Astrocyte (in vitro differentiated cells and primary cell): ENCODE results near the gene KERA. TPM values are rescaled to one million over a fixed set of nuclear protein-coding genes. Genes with fewer than 3 reads are reported as not detected.

Experiments used
- DNase-seq: peaks from one replicate; pipeline ENCODE4 v3.0.0-alpha.2; 2010; ENCODE audit warnings: low read depth
- FAIRE-seq: peaks from 2 replicates; lab custom pipeline; 2011; peaks lifted over from hg19 to GRCh38; lab: Jason Lieb, UNC
- H2AFZ ChIP-seq: 2 replicates; pipeline ENCODE4 v1.6.0; 2012; ENCODE audit warnings: low read depth, low read length, inconsistent platforms
- H3K27ac ChIP-seq: 2 replicates; pipeline ENCODE4 v1.5.1; 2011; ENCODE audit warnings: low read depth, low read length, inconsistent platforms
- H3K27me3 ChIP-seq: 2 replicates; pipeline ENCODE4 v1.6.0; 2011; ENCODE audit warnings: low read length, inconsistent platforms; ENCODE audit not compliant: insufficient read depth
- H3K36me3 ChIP-seq: 2 replicates; pipeline ENCODE4 v1.5.1; 2011; ENCODE audit warnings: low read length, inconsistent platforms; ENCODE audit not compliant: insufficient read depth
- H3K4me1 ChIP-seq: 2 replicates; pipeline ENCODE4 v1.5.1; 2011; ENCODE audit warnings: low read length, inconsistent platforms; ENCODE audit not compliant: insufficient read depth
- H3K4me2 ChIP-seq: 2 replicates; pipeline ENCODE4 v1.6.0; 2012; ENCODE audit warnings: low read length, inconsistent platforms
- H3K4me3 ChIP-seq: 2 replicates; pipeline ENCODE4 v1.5.1; 2011; ENCODE audit warnings: low read depth, mild to moderate bottlenecking, low read length, inconsistent platforms; ENCODE audit not compliant: insufficient read depth
- H3K79me2 ChIP-seq: 2 replicates; pipeline ENCODE4 v1.6.0; 2012; ENCODE audit warnings: mild to moderate bottlenecking, low read length, inconsistent platforms; ENCODE audit not compliant: insufficient read depth
- H3K9ac ChIP-seq: 2 replicates; pipeline ENCODE4 v1.6.0; 2012; ENCODE audit warnings: mild to moderate bottlenecking, low read length, inconsistent platforms
- H3K9me3 ChIP-seq: 2 replicates; pipeline ENCODE4 v1.5.1; 2012; ENCODE audit warnings: low read depth, mild to moderate bottlenecking, low read length, inconsistent platforms; ENCODE audit not compliant: insufficient read depth
- H4K20me1 ChIP-seq: 2 replicates; pipeline ENCODE4 v1.6.0; 2012; ENCODE audit warnings: low read length, inconsistent platforms; ENCODE audit not compliant: insufficient read depth
- H3K27ac Mint-ChIP-seq: one replicate; pipeline ENCODE4 v1.8.0; 2021; ENCODE audit warnings: mild to moderate bottlenecking, mixed read lengths; ENCODE audit not compliant: unreplicated experiment
- H3K27me3 Mint-ChIP-seq: one replicate; pipeline ENCODE4 v1.8.0; 2021; ENCODE audit warnings: low read depth, mixed read lengths; ENCODE audit not compliant: unreplicated experiment
- H3K36me3 Mint-ChIP-seq: one replicate; pipeline ENCODE4 v1.8.0; 2021; ENCODE audit warnings: low read depth, mixed read lengths; ENCODE audit not compliant: unreplicated experiment
- H3K4me1 Mint-ChIP-seq: one replicate; pipeline ENCODE4 v1.8.0; 2021; ENCODE audit warnings: low read depth, mixed read lengths; ENCODE audit not compliant: unreplicated experiment
- H3K4me3 Mint-ChIP-seq: one replicate; pipeline ENCODE4 v1.8.0; 2021; ENCODE audit warnings: mild to moderate bottlenecking, moderate library complexity, mixed read lengths; ENCODE audit not compliant: unreplicated experiment
- H3K9me3 Mint-ChIP-seq: one replicate; pipeline ENCODE4 v1.8.0; 2021; ENCODE audit warnings: mild to moderate bottlenecking, mixed read lengths; ENCODE audit not compliant: unreplicated experiment
- EZH2 ChIP-seq: IDR thresholded peaks from 2 replicates; pipeline ENCODE4 v1.6.1; 2012; ENCODE audit warnings: mild to moderate bottlenecking, low read length, inconsistent platforms; ENCODE audit not compliant: insufficient read depth
- total RNA-seq: library from RNA; stranded (reverse); gene quantifications from 2 replicates; pipeline ENCODE4 v1.2.1, GENCODE V29; 2021
- TF ChIP-seq, protein P1 (sequence below): IDR thresholded peaks from 2 replicates; pipeline ENCODE4 v1.5.1; 2011; ENCODE audit warnings: low read depth, mild to moderate bottlenecking, inconsistent platforms, low read length, moderate library complexity; ENCODE audit not compliant: insufficient read depth

The KERA gene
- total RNA-seq, 1 donor from 2014 or later, result not detected

DNA sequence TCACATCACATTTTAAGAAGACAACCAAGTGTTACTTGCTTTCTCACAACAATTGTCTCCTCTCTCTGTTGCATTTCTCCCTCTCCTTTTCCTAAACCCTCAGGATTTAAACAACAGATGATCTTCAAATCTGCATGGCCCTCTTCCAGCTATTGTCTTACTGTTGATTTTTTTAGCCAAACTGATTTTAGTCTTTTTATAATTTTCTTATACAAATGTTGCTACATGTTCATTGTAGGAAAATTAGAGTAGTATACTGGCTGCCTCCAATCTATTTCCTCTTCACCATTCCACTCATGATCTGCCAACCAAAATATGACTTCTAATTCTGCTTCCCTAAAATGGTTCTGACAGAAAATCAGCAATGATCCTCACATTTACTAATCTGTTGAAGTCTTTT is 1.4 kb upstream of the KERA start:
- H3K36me3 Mint-ChIP-seq, result no peaks in the 10 kb centered on the region
- H3K4me2 ChIP-seq, result no peak overlapping the region
- H3K27me3 Mint-ChIP-seq, result no peaks in the 10 kb centered on the region
- no peaks in the 10 kb centered on the region for H3K4me1 ChIP-seq
- H3K9me3 ChIP-seq, result no peaks in the 10 kb centered on the region
- H3K4me1 Mint-ChIP-seq, result peaks cover 5% of the 10 kb centered on the region
- no peaks in the 10 kb centered on the region for H3K36me3 ChIP-seq
- no peaks in the 10 kb centered on the region for H3K79me2 ChIP-seq
- DNase-seq (no peak), FAIRE-seq (no peak)
- no peak overlapping the region for H3K4me3 ChIP-seq
- H3K9me3 Mint-ChIP-seq, result no peaks in the 10 kb centered on the region
- no peak overlapping the region for H3K27ac ChIP-seq
- no peak overlapping the region for H2AFZ ChIP-seq
- no peaks in the 10 kb centered on the region for H3K27me3 ChIP-seq
- TF ChIP-seq EZH2, result no peak
- TF ChIP-seq, protein P1, sequence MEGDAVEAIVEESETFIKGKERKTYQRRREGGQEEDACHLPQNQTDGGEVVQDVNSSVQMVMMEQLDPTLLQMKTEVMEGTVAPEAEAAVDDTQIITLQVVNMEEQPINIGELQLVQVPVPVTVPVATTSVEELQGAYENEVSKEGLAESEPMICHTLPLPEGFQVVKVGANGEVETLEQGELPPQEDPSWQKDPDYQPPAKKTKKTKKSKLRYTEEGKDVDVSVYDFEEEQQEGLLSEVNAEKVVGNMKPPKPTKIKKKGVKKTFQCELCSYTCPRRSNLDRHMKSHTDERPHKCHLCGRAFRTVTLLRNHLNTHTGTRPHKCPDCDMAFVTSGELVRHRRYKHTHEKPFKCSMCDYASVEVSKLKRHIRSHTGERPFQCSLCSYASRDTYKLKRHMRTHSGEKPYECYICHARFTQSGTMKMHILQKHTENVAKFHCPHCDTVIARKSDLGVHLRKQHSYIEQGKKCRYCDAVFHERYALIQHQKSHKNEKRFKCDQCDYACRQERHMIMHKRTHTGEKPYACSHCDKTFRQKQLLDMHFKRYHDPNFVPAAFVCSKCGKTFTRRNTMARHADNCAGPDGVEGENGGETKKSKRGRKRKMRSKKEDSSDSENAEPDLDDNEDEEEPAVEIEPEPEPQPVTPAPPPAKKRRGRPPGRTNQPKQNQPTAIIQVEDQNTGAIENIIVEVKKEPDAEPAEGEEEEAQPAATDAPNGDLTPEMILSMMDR, result no peak
- no peak overlapping the region for H3K4me3 Mint-ChIP-seq
- H3K27ac Mint-ChIP-seq, result no peak overlapping the region
- H3K9ac ChIP-seq, result no peak overlapping the region
- H4K20me1 ChIP-seq, result no peaks in the 10 kb centered on the region

DNA sequence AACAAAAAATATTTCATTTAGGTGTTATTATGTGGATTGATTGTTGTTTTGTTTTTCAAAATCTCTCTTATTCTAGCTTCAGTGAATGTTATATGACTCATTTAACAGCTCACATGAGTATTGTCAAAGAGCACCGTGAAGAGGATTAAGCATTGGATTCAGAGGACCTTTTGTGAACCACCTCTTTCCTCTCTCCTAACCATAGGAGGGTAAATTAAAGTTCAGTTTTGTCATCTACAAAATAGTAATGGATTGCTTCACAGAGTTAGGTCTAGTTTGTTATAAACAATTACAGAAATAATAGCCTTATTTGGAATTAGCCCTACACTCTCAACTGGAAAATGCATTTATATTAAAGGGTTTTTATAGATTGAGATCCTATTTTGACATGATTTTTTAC is 962 bp upstream of the KERA start:
- H3K36me3 Mint-ChIP-seq, result no peaks in the 10 kb centered on the region
- H4K20me1 ChIP-seq, result no peaks in the 10 kb centered on the region
- H3K27ac ChIP-seq, result no peak overlapping the region
- DNase-seq (no peak), FAIRE-seq (no peak)
- no peak overlapping the region for H3K4me2 ChIP-seq
- H3K4me1 Mint-ChIP-seq, result peaks cover 5% of the 10 kb centered on the region
- no peak overlapping the region for H3K4me3 Mint-ChIP-seq
- H3K36me3 ChIP-seq, result no peaks in the 10 kb centered on the region
- TF ChIP-seq, protein P1, result no peak
- no peak for TF ChIP-seq EZH2
- no peak overlapping the region for H3K27ac Mint-ChIP-seq
- H3K9me3 Mint-ChIP-seq, result no peaks in the 10 kb centered on the region
- no peaks in the 10 kb centered on the region for H3K79me2 ChIP-seq
- H3K4me1 ChIP-seq, result no peaks in the 10 kb centered on the region
- H3K9me3 ChIP-seq, result no peaks in the 10 kb centered on the region
- H3K27me3 ChIP-seq, result no peaks in the 10 kb centered on the region
- no peak overlapping the region for H2AFZ ChIP-seq
- no peak overlapping the region for H3K9ac ChIP-seq
- H3K4me3 ChIP-seq, result no peak overlapping the region
- no peaks in the 10 kb centered on the region for H3K27me3 Mint-ChIP-seq

DNA sequence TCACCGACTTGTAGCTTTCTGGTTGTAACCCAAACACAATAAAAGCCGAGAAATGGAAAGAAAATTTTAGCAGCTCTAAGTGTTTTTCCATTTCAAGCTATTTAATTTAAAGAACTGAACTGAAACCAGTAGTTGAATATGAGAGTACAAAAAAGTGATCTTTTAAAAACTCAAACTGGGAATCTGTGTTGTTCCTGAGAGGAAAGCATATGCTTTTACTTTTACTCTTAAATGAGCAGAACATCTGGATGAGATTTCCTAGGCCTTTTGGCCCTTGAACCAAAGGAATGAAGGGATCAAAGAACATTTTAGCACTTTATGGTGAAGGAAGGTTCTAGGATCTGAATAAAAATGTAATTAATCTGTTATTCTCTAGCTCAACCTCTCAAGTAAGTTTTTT is 1.3 kb downstream of the KERA start:
- H3K9me3 Mint-ChIP-seq, result no peaks in the 10 kb centered on the region
- FAIRE-seq (no peak), DNase-seq (no peak)
- TF ChIP-seq, protein P1, result no peak
- no peak for TF ChIP-seq EZH2
- Histone ChIP-seq H3K27me3 (no peaks in the 10 kb centered on the region), H3K4me1 (no peaks in the 10 kb centered on the region), H3K36me3 (no peaks in the 10 kb centered on the region), H3K79me2 (no peaks in the 10 kb centered on the region), H3K4me2 (no peak overlapping the region), H3K9me3 (no peaks in the 10 kb centered on the region), H3K27ac (no peak overlapping the region), H3K9ac (no peak overlapping the region), H4K20me1 (no peaks in the 10 kb centered on the region), H3K4me3 (no peak overlapping the region), H2AFZ (no peak overlapping the region)
- no peaks in the 10 kb centered on the region for H3K27me3 Mint-ChIP-seq
- no peak overlapping the region for H3K27ac Mint-ChIP-seq
- H3K4me1 Mint-ChIP-seq, result peaks cover 5% of the 10 kb centered on the region
- H3K36me3 Mint-ChIP-seq, result no peaks in the 10 kb centered on the region
- no peak overlapping the region for H3K4me3 Mint-ChIP-seq
